Parathyroid adenoma (tissue), 2 donors: Measurements from ENCODE around the gene MTHFR.

Experiments used
- H2AFZ ChIP-seq: fragments of 300-600 bp; sonication (generic); one replicate; pipeline ENCODE4 v1.7.0; 2017; ENCODE audit warnings: antibody characterized with exemption, mild to moderate bottlenecking
- H3K27ac ChIP-seq: fragments of 300-600 bp; sonication (generic); one replicate; pipeline ENCODE4 v1.7.0; 2017
- H3K27me3 ChIP-seq: fragments of 300-600 bp; sonication (generic); one replicate; pipeline ENCODE4 v1.7.0; 2017; ENCODE audit warnings: low read length; ENCODE audit not compliant: control insufficient read depth, insufficient read depth
- H3K36me3 ChIP-seq: fragments of 300-600 bp; sonication (generic); one replicate; pipeline ENCODE4 v1.7.0; 2017; ENCODE audit warnings: low read length; ENCODE audit not compliant: control insufficient read depth, insufficient read depth
- H3K4me1 ChIP-seq: fragments of 300-600 bp; sonication (generic); one replicate; pipeline ENCODE4 v1.7.0; 2017; ENCODE audit warnings: control low read depth
- H3K4me2 ChIP-seq: fragments of 300-600 bp; sonication (generic); one replicate; pipeline ENCODE4 v1.7.0; 2017; ENCODE audit warnings: low read length
- H3K4me3 ChIP-seq: fragments of 300-600 bp; sonication (generic); one replicate; pipeline ENCODE4 v1.7.0; 2017; ENCODE audit warnings: low read depth, low read length
- H3K79me2 ChIP-seq: fragments of 300-600 bp; sonication (generic); one replicate; pipeline ENCODE4 v1.7.0; 2017; ENCODE audit warnings: control low read depth
- H3K9ac ChIP-seq: fragments of 300-600 bp; sonication (generic); one replicate; pipeline ENCODE4 v1.7.0; 2017; ENCODE audit warnings: mild to moderate bottlenecking
- H3K9me3 ChIP-seq: fragments of 300-600 bp; sonication (generic); one replicate; pipeline ENCODE4 v1.7.0; 2017; ENCODE audit warnings: low read length; ENCODE audit not compliant: control insufficient read depth
- TF ChIP-seq, protein P1 (sequence below): fragments of 300-600 bp; sonication (generic); IDR thresholded peaks from one replicate; pipeline ENCODE4 v1.7.0; 2017; ENCODE audit warnings: antibody characterized with exemption, mild to moderate bottlenecking
- donor health status: primary hyperparathyroidism.

MTHFR gene

DNA sequence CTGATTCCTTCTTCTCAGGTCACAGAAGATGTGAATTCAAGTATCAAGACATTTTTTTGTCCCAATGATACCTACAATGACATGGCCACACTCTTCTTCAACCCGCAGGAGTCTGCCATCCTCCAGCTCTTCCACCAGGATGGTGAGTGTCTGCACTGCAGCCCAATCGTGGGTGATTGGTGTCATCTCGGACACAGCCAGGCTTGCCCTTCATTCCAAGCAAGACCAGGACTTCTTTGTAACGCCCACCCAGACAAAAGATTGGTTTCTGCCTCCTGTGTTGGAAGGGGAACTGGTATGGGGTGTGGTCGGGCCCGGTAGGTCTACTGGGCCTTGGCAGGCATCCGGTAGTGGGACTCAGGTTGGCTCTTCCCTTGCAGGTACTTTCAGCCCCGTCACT is 27.7 kb upstream of the MTHFR start:
- Histone ChIP-seq H3K36me3 (no peaks in the 10 kb centered on the region), H3K9me3 (no peaks in the 10 kb centered on the region), H3K79me2 (no peaks in the 10 kb centered on the region), H3K4me1 (no peaks in the 10 kb centered on the region), H3K4me3 (no peak overlapping the region), H3K27ac (no peak overlapping the region), H2AFZ (no peak overlapping the region), H3K4me2 (no peak overlapping the region), H3K27me3 (no peaks in the 10 kb centered on the region), H3K9ac (no peak overlapping the region)
- TF ChIP-seq, protein P1, sequence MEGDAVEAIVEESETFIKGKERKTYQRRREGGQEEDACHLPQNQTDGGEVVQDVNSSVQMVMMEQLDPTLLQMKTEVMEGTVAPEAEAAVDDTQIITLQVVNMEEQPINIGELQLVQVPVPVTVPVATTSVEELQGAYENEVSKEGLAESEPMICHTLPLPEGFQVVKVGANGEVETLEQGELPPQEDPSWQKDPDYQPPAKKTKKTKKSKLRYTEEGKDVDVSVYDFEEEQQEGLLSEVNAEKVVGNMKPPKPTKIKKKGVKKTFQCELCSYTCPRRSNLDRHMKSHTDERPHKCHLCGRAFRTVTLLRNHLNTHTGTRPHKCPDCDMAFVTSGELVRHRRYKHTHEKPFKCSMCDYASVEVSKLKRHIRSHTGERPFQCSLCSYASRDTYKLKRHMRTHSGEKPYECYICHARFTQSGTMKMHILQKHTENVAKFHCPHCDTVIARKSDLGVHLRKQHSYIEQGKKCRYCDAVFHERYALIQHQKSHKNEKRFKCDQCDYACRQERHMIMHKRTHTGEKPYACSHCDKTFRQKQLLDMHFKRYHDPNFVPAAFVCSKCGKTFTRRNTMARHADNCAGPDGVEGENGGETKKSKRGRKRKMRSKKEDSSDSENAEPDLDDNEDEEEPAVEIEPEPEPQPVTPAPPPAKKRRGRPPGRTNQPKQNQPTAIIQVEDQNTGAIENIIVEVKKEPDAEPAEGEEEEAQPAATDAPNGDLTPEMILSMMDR, result no peak

DNA sequence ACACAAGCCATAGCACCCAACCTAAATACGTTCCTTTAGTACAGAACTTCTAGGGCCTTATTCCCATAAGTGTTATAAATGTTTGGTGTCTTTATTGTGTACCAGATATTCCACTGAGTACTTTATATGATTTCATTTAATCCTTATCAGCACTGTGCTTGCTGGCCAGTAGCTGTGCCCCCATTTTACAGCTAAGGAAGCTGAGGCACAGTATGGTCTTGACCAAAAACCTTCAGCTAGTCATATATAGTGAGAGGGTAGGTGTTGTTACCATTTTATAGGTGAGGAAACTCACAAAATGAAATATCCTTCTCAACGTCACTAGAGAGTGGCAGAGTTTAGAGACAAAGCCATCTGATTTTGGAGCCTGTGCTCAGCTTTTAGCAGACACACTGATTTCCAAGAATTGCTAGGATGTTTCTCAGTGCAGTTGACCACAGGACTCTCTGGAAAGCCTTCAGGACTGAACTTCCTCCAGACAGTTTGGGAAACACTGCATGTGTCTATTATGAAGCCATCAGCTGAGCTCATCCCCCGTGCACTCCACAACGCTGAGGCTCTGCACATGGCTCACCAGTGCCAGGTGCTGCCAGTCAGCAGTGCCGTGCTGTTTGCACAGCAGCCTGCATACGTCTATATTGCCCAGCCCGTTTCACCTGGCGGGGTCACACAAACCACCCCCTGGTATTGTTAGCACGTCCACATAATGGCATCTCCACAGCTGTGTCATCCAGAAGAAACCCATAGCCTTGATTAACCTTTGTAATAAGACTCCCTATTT is 26.4 kb upstream of the MTHFR start:
- Histone ChIP-seq H2AFZ (no peak overlapping the region), H3K9me3 (no peaks in the 10 kb centered on the region), H3K79me2 (no peaks in the 10 kb centered on the region), H3K4me2 (no peak overlapping the region), H3K4me1 (no peaks in the 10 kb centered on the region), H3K27ac (no peak overlapping the region), H3K36me3 (no peaks in the 10 kb centered on the region), H3K4me3 (no peak overlapping the region), H3K27me3 (no peaks in the 10 kb centered on the region), H3K9ac (no peak overlapping the region)
- TF ChIP-seq, protein P1, result no peak

DNA sequence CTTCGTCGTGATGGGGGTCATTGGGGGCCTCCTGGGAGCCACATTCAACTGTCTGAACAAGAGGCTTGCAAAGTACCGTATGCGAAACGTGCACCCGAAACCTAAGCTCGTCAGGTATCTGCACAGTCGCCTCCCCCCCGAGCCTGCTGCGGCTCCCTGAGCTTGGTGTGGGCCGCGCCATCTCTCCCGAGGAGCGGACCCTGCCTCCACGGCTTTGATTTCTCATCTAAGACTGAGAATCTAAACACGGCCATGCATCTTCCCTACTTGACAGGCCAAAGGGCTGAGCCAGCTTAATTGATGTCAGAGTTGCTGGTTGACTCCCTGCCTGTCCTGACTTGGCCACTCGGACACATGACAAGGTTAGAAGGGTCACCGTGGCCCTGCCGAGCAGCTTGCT is 22.7 kb upstream of the MTHFR start:
- Histone ChIP-seq H3K36me3 (no peaks in the 10 kb centered on the region), H3K9me3 (no peaks in the 10 kb centered on the region), H3K27ac (no peak overlapping the region), H2AFZ (no peak overlapping the region), H3K27me3 (no peaks in the 10 kb centered on the region), H3K79me2 (no peaks in the 10 kb centered on the region), H3K4me3 (no peak overlapping the region), H3K4me1 (no peaks in the 10 kb centered on the region), H3K9ac (no peak overlapping the region), H3K4me2 (no peak overlapping the region)
- TF ChIP-seq, protein P1, result no peak

DNA sequence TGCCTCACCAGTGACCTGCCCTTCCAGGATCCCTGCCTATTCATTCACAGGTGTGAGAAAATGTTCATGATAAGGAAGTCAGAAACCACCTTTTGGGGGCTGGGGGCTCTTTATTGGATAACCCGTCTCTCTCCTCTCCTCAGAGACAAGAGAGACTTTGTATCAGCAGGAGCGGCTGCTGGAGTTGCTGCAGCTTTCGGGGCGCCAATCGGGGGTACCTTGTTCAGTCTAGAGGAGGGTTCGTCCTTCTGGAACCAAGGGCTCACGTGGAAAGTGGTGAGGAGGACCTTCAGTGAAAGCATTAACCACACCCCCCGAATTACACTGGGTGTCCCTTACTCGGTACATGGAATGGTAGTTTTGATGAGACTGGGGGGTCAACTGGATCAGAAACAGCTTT is 21.2 kb upstream of the MTHFR start:
- Histone ChIP-seq H3K9ac (no peak overlapping the region), H3K4me2 (no peak overlapping the region), H3K27ac (no peak overlapping the region), H3K27me3 (no peaks in the 10 kb centered on the region), H2AFZ (no peak overlapping the region), H3K79me2 (no peaks in the 10 kb centered on the region), H3K9me3 (no peaks in the 10 kb centered on the region), H3K4me1 (no peaks in the 10 kb centered on the region), H3K36me3 (no peaks in the 10 kb centered on the region), H3K4me3 (no peak overlapping the region)
- TF ChIP-seq, protein P1, result no peak

DNA sequence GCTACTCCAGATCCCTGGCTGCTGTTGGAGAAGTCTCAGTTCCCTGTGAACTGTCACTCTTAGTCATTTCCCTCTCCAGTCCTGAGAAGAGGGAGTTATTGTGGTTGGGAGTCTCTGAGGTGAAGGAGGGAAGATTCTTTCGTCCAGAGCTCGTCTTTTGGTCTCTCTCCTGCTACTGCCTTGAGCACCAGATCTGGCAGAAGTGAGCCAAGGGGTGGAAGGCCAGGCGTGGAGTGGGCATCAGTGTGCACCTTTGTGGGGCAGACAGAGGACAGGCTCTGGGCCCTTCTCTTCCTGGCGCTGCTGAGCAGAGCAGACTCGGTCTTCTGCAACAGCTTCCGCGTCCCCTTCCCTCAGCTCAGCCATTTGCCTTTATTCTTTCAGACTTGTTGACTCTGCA is 19.4 kb upstream of the MTHFR start:
- no peaks in the 10 kb centered on the region for H3K36me3 ChIP-seq
- TF ChIP-seq, protein P1, result no peak
- H3K9me3 ChIP-seq, result no peaks in the 10 kb centered on the region
- H3K9ac ChIP-seq, result no peak overlapping the region
- H3K27me3 ChIP-seq, result no peaks in the 10 kb centered on the region
- no peaks in the 10 kb centered on the region for H3K79me2 ChIP-seq
- H3K4me3 ChIP-seq, result no peak overlapping the region
- H3K4me2 ChIP-seq, result no peak overlapping the region
- H2AFZ ChIP-seq, result no peak overlapping the region
- no peak overlapping the region for H3K27ac ChIP-seq
- H3K4me1 ChIP-seq, result no peaks in the 10 kb centered on the region
